Endothelial cell of umbilical vein (primary cell): Measurements from ENCODE around the gene HTRA3. TPM values are rescaled to one million over a fixed set of nuclear protein-coding genes. Genes with fewer than 3 reads are reported as not detected.

Experiments used
- BruUV-seq: library from RNA; stranded (reverse); fragments of 400-500 nt; replicated peaks from 2 replicates; lab custom pipeline; 2021; lab: Mats Ljungman, UMichigan
- CTCF ChIA-PET: fragments of 300-600, 350-600 bp; sonication (Branson Sonifier 250); formaldehyde crosslinking; loops from one replicate; lab custom pipeline; 2021; ENCODE audit warnings: antibody characterized with exemption, inconsistent platforms; lab: Charles Lee
- POLR2A ChIA-PET: fragments of 300-600, 350-600 bp; sonication (Branson Sonifier 250); formaldehyde crosslinking; loops from one replicate; lab custom pipeline; 2021; ENCODE audit warnings: antibody characterized with exemption, inconsistent platforms; lab: Charles Lee
- DNase-seq: peaks from one replicate; pipeline ENCODE4 v3.0.0-alpha.2; 2011; ENCODE audit warnings: low read depth, low spot score
- FAIRE-seq: peaks from 2 replicates; lab custom pipeline; 2011; peaks lifted over from hg19 to GRCh38; lab: Jason Lieb, UNC
- H2AFZ ChIP-seq: 2 replicates; pipeline ENCODE4 v1.6.0; 2012; ENCODE audit warnings: low read depth, low read length, control low read depth, inconsistent platforms
- H3K27ac ChIP-seq: 2 replicates; pipeline ENCODE4 v1.5.1; 2011; ENCODE audit warnings: low read depth, mild to moderate bottlenecking, control low read depth, low read length, moderate library complexity; ENCODE audit not compliant: insufficient read depth
- H3K27me3 ChIP-seq, 2 experiments: 2 replicates each; pipeline versions ENCODE4 v1.6.0 to v1.6.1; 2011; ENCODE audit warnings: low read length in 2 of 2, mixed read lengths in 1 of 2; ENCODE audit not compliant: control insufficient read depth in 2 of 2, insufficient read depth in 2 of 2
- H3K36me3 ChIP-seq, 2 experiments: 2 replicates in 1 of 2; 3 replicates in 1 of 2; pipeline ENCODE4 v1.5.1; 2011; ENCODE audit warnings: low read length in 2 of 2, mild to moderate bottlenecking in 1 of 2, moderate library complexity in 1 of 2; ENCODE audit not compliant: control insufficient read depth in 2 of 2, insufficient read depth in 2 of 2; ENCODE audit errors: extremely low read depth in 1 of 2
- H3K4me1 ChIP-seq: 3 replicates; pipeline ENCODE4 v1.5.1; 2011; ENCODE audit warnings: mild to moderate bottlenecking, low read length; ENCODE audit not compliant: control insufficient read depth, insufficient read depth; ENCODE audit errors: extremely low read depth
- H3K4me2 ChIP-seq: 2 replicates; pipeline ENCODE4 v1.6.1; 2011; ENCODE audit warnings: low read length, control low read depth, mixed read lengths; ENCODE audit not compliant: insufficient read depth
- H3K4me3 ChIP-seq, 3 experiments: fragments of 200-600 bp in 1 of 3; sonication (generic), shearing (Covaris generic) in 1 of 3; replicated peaks in 1 of 3; 2 replicates each; pipeline ENCODE4 v1.5.1; 2011 to 2016; ENCODE audit warnings: control low read depth in 3 of 3, low read length in 3 of 3, mild to moderate bottlenecking in 2 of 3, inconsistent platforms in 1 of 3, low read depth in 1 of 3, moderate library complexity in 1 of 3; ENCODE audit not compliant: insufficient read depth in 1 of 3
- H3K79me2 ChIP-seq: 2 replicates; pipeline ENCODE4 v1.6.0; 2012; ENCODE audit warnings: low read length, inconsistent platforms; ENCODE audit not compliant: control insufficient read depth, insufficient read depth
- H3K9ac ChIP-seq: replicated peaks from 2 replicates; pipeline ENCODE3; 2011; ENCODE audit warnings: low read length, control low read depth; ENCODE audit not compliant: insufficient read depth; ENCODE audit errors: extremely low read depth
- H3K9me1 ChIP-seq: replicated peaks from 3 replicates; pipeline ENCODE4 v1.6.0; 2011; ENCODE audit warnings: mild to moderate bottlenecking, low read length; ENCODE audit not compliant: control insufficient read depth, insufficient read depth; ENCODE audit errors: extremely low read depth
- H3K9me3 ChIP-seq: replicated peaks from 2 replicates; pipeline ENCODE4 v1.5.1; 2012; ENCODE audit warnings: low read length, inconsistent platforms; ENCODE audit not compliant: control insufficient read depth, insufficient read depth
- H4K20me1 ChIP-seq: replicated peaks from 2 replicates; pipeline ENCODE3; 2011; ENCODE audit warnings: mild to moderate bottlenecking, low read length; ENCODE audit not compliant: control insufficient read depth, insufficient read depth; ENCODE audit errors: extremely low read depth
- EZH2 ChIP-seq: IDR thresholded peaks from 2 replicates; pipeline ENCODE4 v1.6.1; 2012; ENCODE audit warnings: borderline replicate concordance, low read depth, mild to moderate bottlenecking, moderate library complexity, low read length, inconsistent platforms; ENCODE audit not compliant: severe bottlenecking
- FOS ChIP-seq: IDR thresholded peaks from 2 replicates; pipeline ENCODE4 v1.6.1; 2011; ENCODE audit warnings: mild to moderate bottlenecking, low read length, moderate library complexity, borderline replicate concordance; ENCODE audit not compliant: insufficient read depth
- GATA2 ChIP-seq: IDR thresholded peaks from 2 replicates; pipeline ENCODE4 v1.7.0; 2011; ENCODE audit warnings: low read depth, mild to moderate bottlenecking, moderate library complexity, mixed read lengths, low read length; ENCODE audit not compliant: insufficient read length, insufficient read depth
- JUN ChIP-seq: IDR thresholded peaks from 2 replicates; pipeline ENCODE4 v1.6.1; 2011; ENCODE audit warnings: borderline replicate concordance, low read depth; ENCODE audit not compliant: insufficient read length, insufficient read depth
- MAX ChIP-seq: IDR thresholded peaks from 2 replicates; pipeline ENCODE4 v1.6.1; 2011; ENCODE audit not compliant: insufficient read depth, insufficient read length
- MYC ChIP-seq: IDR thresholded peaks from one replicate; pipeline ENCODE4 v1.6.1; 2011; ENCODE audit warnings: mild to moderate bottlenecking, low read depth, low read length
- POLR2A ChIP-seq: IDR thresholded peaks from 2 replicates; pipeline ENCODE4 v1.6.1; 2012; ENCODE audit warnings: low read depth, mild to moderate bottlenecking, control low read depth, low read length
- POLR2AphosphoS5 ChIP-seq: IDR thresholded peaks from 2 replicates; pipeline ENCODE4 v1.6.1; 2012; ENCODE audit warnings: low read depth, mild to moderate bottlenecking, control low read depth, low read length, moderate library complexity; ENCODE audit not compliant: insufficient read depth
- dilution Hi-C: fragments of 300-500 bp; cut with MboI; formaldehyde crosslinking; loops from one replicate; pipeline ENCODE4 v1.15.0; 2019; ENCODE audit warnings: low sequenced_read_pairs; ENCODE audit not compliant: extremely low pct_ligation_motif_present
- intact Hi-C: fragments of 100-400 bp; cut with micrococcal nuclease; formaldehyde crosslinking; loops from one replicate; pipeline ENCODE4 v1.10.0; 2022
- polyA plus RNA-seq, 4 experiments: library from polyadenylated mRNA; depleted of rRNA in 3 of 4; stranded (reverse) in 3 of 4; unstranded in 1 of 4; fragments of >200 nt; gene quantifications; 2 replicates each; pipeline versions ENCODE4 v1.2.1 to v1.2.3, GENCODE V29; 2011 to 2012; ENCODE audit warnings: missing spikeins in 1 of 4
- total RNA-seq: library from RNA; stranded (reverse); gene quantifications from 2 replicates; pipeline ENCODE4 v1.2.3, GENCODE V29; 2021
- TF ChIP-seq, protein P1 (sequence below), 2 donors: IDR thresholded peaks; 1 replicate in 1 of 2; 2 replicates in 1 of 2; pipeline ENCODE4 v1.5.1; 2011; ENCODE audit warnings: low read length in 2 of 2, mild to moderate bottlenecking in 2 of 2, moderate library complexity in 2 of 2, control low read depth in 1 of 2, inconsistent platforms in 1 of 2, low read depth in 1 of 2; ENCODE audit not compliant: insufficient read depth in 1 of 2; ENCODE audit errors: extremely low read depth in 1 of 2

The HTRA3 gene
- total and polyA plus RNA-seq, 2 donors (not counting 3 experiments of a cell fraction or from before 2014, with no cell fraction given) = 9.0 to 12.0 TPM

DNA sequence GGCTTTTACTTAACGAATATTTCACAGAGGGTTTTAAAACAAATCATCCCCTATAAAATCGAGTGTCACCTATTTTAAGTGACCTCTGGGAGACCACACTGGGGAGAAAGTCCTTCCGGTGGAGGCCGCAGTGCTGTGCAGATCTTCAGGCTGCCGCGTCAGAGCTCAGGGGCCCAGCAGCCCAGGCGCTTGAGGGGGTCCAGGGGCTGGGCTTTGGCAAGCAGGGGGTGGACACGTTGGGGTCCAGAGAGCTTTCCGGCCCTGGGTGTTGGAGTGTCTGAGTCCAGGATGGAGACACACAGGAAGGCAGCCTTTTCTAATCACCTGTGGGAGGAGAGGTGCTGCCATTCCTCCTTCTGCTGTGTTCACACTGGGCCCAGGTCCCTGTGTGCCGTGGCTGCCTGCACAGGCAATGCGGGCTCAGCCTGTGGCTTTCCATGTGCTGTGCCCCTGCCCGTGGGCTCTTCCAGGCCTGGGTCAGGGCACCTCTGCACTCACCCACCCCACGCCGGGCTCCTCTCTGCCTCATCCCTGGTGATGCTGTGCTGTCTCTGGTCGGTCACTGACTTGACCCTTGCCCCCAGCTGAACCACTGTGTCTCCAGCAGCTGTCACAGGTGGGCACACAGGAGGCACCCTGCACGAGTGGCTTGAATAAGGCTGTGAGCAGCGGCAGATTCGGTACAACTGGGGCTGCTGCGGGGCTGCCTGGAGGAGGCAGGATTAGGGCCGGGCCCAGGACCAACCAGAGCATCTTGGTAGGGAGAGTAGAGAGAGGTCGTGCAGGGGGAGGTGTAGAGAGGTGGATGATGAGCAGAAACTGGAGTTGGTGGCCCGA, 10.0 kb downstream of the HTRA3 start:
- Histone ChIP-seq H3K9ac (no peak overlapping the region), H3K27ac (no peak overlapping the region), H4K20me1 (no peaks in the 10 kb centered on the region), H3K9me1 (no peaks in the 10 kb centered on the region), H3K4me3 (no peak overlapping the region), H3K27me3 (no peaks in the 10 kb centered on the region), H3K4me2 (no peak overlapping the region), H3K9me3 (no peaks in the 10 kb centered on the region), H3K4me1 (peaks cover 9% of the 10 kb centered on the region), H3K36me3 (no peaks in the 10 kb centered on the region), H2AFZ (no peak overlapping the region), H3K79me2 (no peaks in the 10 kb centered on the region)
- BruUV-seq = no TSS peak
- POLR2A ChIA-PET = no interaction called here
- DNase-seq = no peak
- CTCF ChIA-PET = interaction anchor here (1.1 to 1.9 kb wide), 3 partner anchors 12 to 131 kb away, joined by 3 to 13 read pairs (median 4); no protein-coding TSS in a partner anchor
- intact Hi-C loops = no loop called here
- dilution Hi-C loops = no loop called here
- TF ChIP-seq POLR2AphosphoS5 = no peak
- TF ChIP-seq EZH2 = no peak
- no peak for TF ChIP-seq POLR2A
- no peak for TF ChIP-seq GATA2
- TF ChIP-seq FOS = no peak
- TF ChIP-seq, protein P1, sequence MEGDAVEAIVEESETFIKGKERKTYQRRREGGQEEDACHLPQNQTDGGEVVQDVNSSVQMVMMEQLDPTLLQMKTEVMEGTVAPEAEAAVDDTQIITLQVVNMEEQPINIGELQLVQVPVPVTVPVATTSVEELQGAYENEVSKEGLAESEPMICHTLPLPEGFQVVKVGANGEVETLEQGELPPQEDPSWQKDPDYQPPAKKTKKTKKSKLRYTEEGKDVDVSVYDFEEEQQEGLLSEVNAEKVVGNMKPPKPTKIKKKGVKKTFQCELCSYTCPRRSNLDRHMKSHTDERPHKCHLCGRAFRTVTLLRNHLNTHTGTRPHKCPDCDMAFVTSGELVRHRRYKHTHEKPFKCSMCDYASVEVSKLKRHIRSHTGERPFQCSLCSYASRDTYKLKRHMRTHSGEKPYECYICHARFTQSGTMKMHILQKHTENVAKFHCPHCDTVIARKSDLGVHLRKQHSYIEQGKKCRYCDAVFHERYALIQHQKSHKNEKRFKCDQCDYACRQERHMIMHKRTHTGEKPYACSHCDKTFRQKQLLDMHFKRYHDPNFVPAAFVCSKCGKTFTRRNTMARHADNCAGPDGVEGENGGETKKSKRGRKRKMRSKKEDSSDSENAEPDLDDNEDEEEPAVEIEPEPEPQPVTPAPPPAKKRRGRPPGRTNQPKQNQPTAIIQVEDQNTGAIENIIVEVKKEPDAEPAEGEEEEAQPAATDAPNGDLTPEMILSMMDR (IDR thresholded peaks at IDR 0.05; ENCODE audit: extremely low read depth in 1 of 2, insufficient read depth in 1 of 2, low read depth in 1 of 2, low read length in 2 of 2) = no peak
- no peak for TF ChIP-seq MAX
- no peak for TF ChIP-seq JUN
- no peak for TF ChIP-seq MYC
- no peak for FAIRE-seq
